Measurements from ENCODE around the gene SERINC2. TPM values are rescaled to one million over a fixed set of nuclear protein-coding genes. Genes with fewer than 3 reads are reported as not detected.

SERINC2 gene
- total RNA-seq, 2 experiments from 2014 or later: 0.13 TPM; not detected in 1

DNA sequence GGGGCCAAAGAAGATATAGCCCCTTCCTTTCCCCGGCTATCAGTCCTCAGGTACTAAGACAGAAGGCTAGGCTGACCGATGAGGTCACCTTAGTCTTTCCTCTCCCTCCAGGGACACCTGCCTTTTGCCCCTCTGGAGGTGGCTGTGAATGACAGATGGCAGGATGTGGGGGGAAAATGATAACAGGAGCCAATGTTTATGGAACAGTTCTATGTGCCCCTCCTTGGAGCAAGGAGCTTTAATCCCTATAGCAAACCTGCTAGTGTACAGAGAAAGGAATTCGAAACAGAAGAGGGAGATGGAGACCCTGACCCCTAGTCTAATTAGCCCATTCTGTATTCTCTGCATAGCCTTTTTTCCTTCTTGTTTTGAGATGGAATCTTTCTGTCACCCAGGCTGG is 28.1 kb downstream of the SERINC2 start:
- no peaks in the 10 kb centered on the region for H3K36me3 Mint-ChIP-seq (ENCODE audit: low read depth)
- H3K27ac Mint-ChIP-seq: no peak overlapping the region
- CTCF ChIA-PET: no interaction called here
- H3K4me1 Mint-ChIP-seq (ENCODE audit: low read depth): no peaks in the 10 kb centered on the region
- POLR2A ChIA-PET: no interaction called here
- no peaks in the 10 kb centered on the region for H3K9me3 Mint-ChIP-seq (ENCODE audit: insufficient read depth)
- no peak for DNase-seq
- no peak overlapping the region for H3K4me3 Mint-ChIP-seq
- ATAC-seq: no peak
- no peaks in the 10 kb centered on the region for H3K27me3 Mint-ChIP-seq (ENCODE audit: low read depth)

- CTCF ChIA-PET: no interaction called here
- H3K27me3 Mint-ChIP-seq (ENCODE audit: low read depth): no peaks in the 10 kb centered on the region
- no peak for ATAC-seq
Observed at GRCh38 chr1:31441558-31441957, 28.5 kb downstream of the SERINC2 start.

GRCh38 chr1:31441970-31442647 is 29.1 kb downstream of the SERINC2 start:
- no peaks in the 10 kb centered on the region for H3K9me3 Mint-ChIP-seq (ENCODE audit: insufficient read depth)
- H3K4me3 Mint-ChIP-seq: no peak overlapping the region
- H3K4me1 Mint-ChIP-seq (ENCODE audit: low read depth): no peaks in the 10 kb centered on the region
- ATAC-seq (no peak), DNase-seq (no peak)
- CTCF ChIA-PET: no interaction called here
- no peak overlapping the region for H3K27ac Mint-ChIP-seq
- no peaks in the 10 kb centered on the region for H3K36me3 Mint-ChIP-seq (ENCODE audit: low read depth)
- POLR2A ChIA-PET: no interaction called here
- no peaks in the 10 kb centered on the region for H3K27me3 Mint-ChIP-seq (ENCODE audit: low read depth)

More at GRCh38 chr1:31441558-31441957, 28.5 kb downstream of the SERINC2 start:
- H3K4me3 Mint-ChIP-seq: no peak overlapping the region
- H3K36me3 Mint-ChIP-seq (ENCODE audit: low read depth): no peaks in the 10 kb centered on the region
- POLR2A ChIA-PET: no interaction called here
- H3K9me3 Mint-ChIP-seq (ENCODE audit: insufficient read depth): no peaks in the 10 kb centered on the region
- no peak for DNase-seq
- H3K4me1 Mint-ChIP-seq (ENCODE audit: low read depth): no peaks in the 10 kb centered on the region
- no peak overlapping the region for H3K27ac Mint-ChIP-seq

GRCh38 chr1:31442648-31442994 is 29.6 kb downstream of the SERINC2 start:
- Mint-ChIP-seq H3K4me3 (no peak overlapping the region), H3K27ac (no peak overlapping the region), H3K36me3 (ENCODE audit: low read depth) (no peaks in the 10 kb centered on the region), H3K27me3 (ENCODE audit: low read depth) (no peaks in the 10 kb centered on the region), H3K9me3 (ENCODE audit: insufficient read depth) (no peaks in the 10 kb centered on the region), H3K4me1 (ENCODE audit: low read depth) (no peaks in the 10 kb centered on the region)
- CTCF ChIA-PET: no interaction called here
- no peak for DNase-seq
- no peak for ATAC-seq
- POLR2A ChIA-PET: no interaction called here

DNA sequence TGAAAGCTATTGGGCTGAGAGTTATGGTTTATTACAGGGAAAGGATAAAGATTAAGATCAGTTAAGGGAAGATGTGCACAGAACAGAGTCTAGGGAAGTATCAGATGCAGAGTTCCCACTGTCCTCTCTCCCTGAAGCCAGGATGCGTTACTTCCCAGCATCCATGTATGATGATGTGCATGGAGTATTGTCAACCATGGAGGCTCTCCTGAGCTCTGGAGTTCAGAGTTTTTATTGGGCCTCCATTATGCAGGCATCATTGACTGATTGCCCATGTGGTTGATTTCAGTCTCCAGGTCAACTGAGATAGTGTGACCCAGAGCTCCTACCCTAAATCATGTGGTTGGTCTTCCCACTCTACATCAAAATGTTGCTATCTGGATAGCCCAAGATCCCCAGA is 30.7 kb downstream of the SERINC2 start:
- DNase-seq: no peak
- ChIA-PET CTCF (interaction anchor here (1.1 kb wide), 1 partner anchor 105 kb away, joined by 3 read pairs; no protein-coding TSS in a partner anchor), POLR2A (no interaction called here)
- H3K4me3 Mint-ChIP-seq: no peak overlapping the region
- no peak for ATAC-seq
- H3K27ac Mint-ChIP-seq: no peak overlapping the region
- peaks cover 4% of the 10 kb centered on the region for H3K27me3 Mint-ChIP-seq (ENCODE audit: low read depth)
- no peaks in the 10 kb centered on the region for H3K4me1 Mint-ChIP-seq (ENCODE audit: low read depth)
- H3K36me3 Mint-ChIP-seq (ENCODE audit: low read depth): no peaks in the 10 kb centered on the region
- H3K9me3 Mint-ChIP-seq (ENCODE audit: insufficient read depth): no peaks in the 10 kb centered on the region

- no peak for ATAC-seq
- Mint-ChIP-seq H3K27ac (no peak overlapping the region), H3K4me3 (no peak overlapping the region), H3K4me1 (ENCODE audit: low read depth) (no peaks in the 10 kb centered on the region), H3K36me3 (ENCODE audit: low read depth) (no peaks in the 10 kb centered on the region), H3K9me3 (ENCODE audit: insufficient read depth) (no peaks in the 10 kb centered on the region), H3K27me3 (ENCODE audit: low read depth) (peaks cover 4% of the 10 kb centered on the region)
- CTCF ChIA-PET: no interaction called here
- POLR2A ChIA-PET: no interaction called here
- DNase-seq: no peak
Observed at GRCh38 chr1:31444725-31445448, 31.9 kb downstream of the SERINC2 start.

DNA sequence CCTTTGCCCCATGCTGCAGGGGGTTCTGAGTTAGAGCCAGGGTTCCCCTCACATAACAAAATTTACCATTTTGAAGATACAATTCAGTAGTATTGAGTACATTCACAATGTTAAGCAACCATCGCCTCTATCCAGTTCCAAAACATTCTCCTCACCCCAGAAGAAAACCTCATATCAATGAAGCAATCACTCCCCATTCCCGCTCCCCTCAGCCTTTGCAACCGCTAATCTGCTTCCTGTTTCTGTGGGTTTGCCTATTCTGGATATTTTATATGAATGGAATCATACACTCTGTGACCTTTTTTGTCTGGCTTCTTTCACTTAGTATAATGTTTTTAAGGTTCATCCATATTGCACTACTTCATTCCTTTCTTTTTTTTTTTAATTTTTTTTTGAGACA is 32.9 kb downstream of the SERINC2 start:
- ATAC-seq (no peak), DNase-seq (no peak)
- Mint-ChIP-seq H3K27me3 (ENCODE audit: low read depth) (peaks cover 7% of the 10 kb centered on the region), H3K36me3 (ENCODE audit: low read depth) (no peaks in the 10 kb centered on the region), H3K4me1 (ENCODE audit: low read depth) (no peaks in the 10 kb centered on the region), H3K9me3 (ENCODE audit: insufficient read depth) (no peaks in the 10 kb centered on the region), H3K27ac (no peak overlapping the region), H3K4me3 (no peak overlapping the region)
- POLR2A ChIA-PET: no interaction called here
- CTCF ChIA-PET: no interaction called here

GRCh38 chr1:31447210-31447609 is 34.2 kb downstream of the SERINC2 start:
- no peak overlapping the region for H3K27ac Mint-ChIP-seq
- H3K27me3 Mint-ChIP-seq (ENCODE audit: low read depth): peaks cover 7% of the 10 kb centered on the region
- ATAC-seq (no peak), DNase-seq (no peak)
- no peaks in the 10 kb centered on the region for H3K4me1 Mint-ChIP-seq (ENCODE audit: low read depth)
- POLR2A ChIA-PET: no interaction called here
- no peak overlapping the region for H3K4me3 Mint-ChIP-seq
- CTCF ChIA-PET: no interaction called here
- H3K9me3 Mint-ChIP-seq (ENCODE audit: insufficient read depth): no peaks in the 10 kb centered on the region
- H3K36me3 Mint-ChIP-seq (ENCODE audit: low read depth): no peaks in the 10 kb centered on the region

DNA sequence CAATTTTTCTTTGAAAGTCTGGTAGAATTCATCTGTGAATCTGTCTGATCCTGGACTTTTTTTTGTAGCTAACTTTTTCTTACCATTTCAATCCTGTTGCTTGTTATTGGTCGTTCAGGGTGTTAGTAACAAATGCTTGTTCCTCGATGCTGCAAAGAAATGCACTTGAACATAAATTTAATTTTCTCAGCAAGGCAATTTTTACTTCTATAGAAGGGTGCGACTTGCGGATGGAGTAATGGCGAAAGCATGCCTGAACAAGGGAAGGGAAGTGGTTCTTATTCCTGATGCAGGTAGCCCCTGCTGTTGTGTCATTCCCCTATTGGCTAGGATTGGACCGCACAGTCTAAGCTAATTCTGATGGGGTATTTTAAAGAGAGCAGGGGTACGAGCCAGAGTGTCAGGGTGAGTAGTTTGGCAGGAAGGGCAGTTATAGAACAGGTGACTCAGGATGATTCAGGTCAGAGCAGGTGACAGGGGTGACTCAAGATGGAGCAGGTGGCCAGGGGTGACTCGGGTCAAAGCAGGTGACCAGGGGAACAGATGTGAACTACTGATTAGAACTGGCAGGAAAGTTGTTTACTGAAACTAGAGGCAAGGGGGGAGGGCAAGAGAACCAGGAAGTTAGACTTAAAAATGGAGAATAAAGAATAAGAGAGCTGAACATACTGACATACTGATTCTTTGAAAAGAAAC is 40.5 kb downstream of the SERINC2 start:
- no peak overlapping the region for H3K27ac Mint-ChIP-seq
- peaks cover 10% of the 10 kb centered on the region for H3K27me3 Mint-ChIP-seq (ENCODE audit: low read depth)
- H3K9me3 Mint-ChIP-seq (ENCODE audit: insufficient read depth): peaks cover 10% of the 10 kb centered on the region
- DNase-seq: no peak
- H3K4me3 Mint-ChIP-seq: no peak overlapping the region
- H3K36me3 Mint-ChIP-seq (ENCODE audit: low read depth): no peaks in the 10 kb centered on the region
- POLR2A ChIA-PET: no interaction called here
- CTCF ChIA-PET: no interaction called here
- no peaks in the 10 kb centered on the region for H3K4me1 Mint-ChIP-seq (ENCODE audit: low read depth)
- no peak for ATAC-seq

DNA sequence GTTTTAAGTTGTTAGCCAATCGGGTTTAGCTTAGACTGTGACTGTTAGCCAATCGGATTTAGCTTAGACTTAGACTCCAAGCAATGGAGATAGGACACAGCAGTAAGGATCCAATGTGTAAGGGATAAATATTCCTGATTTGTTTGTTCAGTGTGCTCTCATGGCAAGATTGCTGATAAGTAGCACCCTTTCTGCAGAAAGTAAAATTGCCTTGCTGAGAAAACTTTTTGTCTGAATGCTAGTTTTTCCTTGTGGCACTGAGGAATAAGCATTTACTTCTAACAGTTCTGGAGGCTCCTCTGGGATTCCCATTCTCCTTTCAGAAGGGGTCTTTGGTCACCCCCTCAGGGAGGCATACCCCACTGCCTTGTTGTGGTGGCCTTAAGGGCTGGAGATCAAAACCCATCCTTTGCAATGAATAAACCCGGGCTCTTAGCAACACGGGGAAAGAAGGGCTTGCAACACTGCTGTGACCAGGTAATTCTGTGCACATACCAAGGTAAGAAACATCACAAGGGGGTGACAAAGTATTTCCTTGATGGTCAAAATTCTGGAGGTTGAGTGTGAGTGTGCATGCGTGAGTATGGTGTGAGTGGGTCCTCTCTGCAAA is 45.4 kb downstream of the SERINC2 start:
- Mint-ChIP-seq H3K27ac (no peak overlapping the region), H3K9me3 (ENCODE audit: insufficient read depth) (peaks cover 20% of the 10 kb centered on the region), H3K4me3 (no peak overlapping the region), H3K4me1 (ENCODE audit: low read depth) (no peaks in the 10 kb centered on the region), H3K27me3 (ENCODE audit: low read depth) (peaks cover 10% of the 10 kb centered on the region), H3K36me3 (ENCODE audit: low read depth) (no peaks in the 10 kb centered on the region)
- DNase-seq (peak; percentile 12), ATAC-seq (no peak)
- ChIA-PET CTCF (no interaction called here), POLR2A (no interaction called here)

- H3K9me3 Mint-ChIP-seq (ENCODE audit: insufficient read depth): peaks cover 20% of the 10 kb centered on the region
- H3K27me3 Mint-ChIP-seq (ENCODE audit: low read depth): peaks cover 10% of the 10 kb centered on the region
- no peak overlapping the region for H3K27ac Mint-ChIP-seq
- DNase-seq (no peak), ATAC-seq (no peak)
- ChIA-PET POLR2A (no interaction called here), CTCF (interaction anchor here (1.8 kb wide), 1 partner anchor 89 kb away, joined by 6 read pairs; no protein-coding TSS in a partner anchor)
- H3K4me1 Mint-ChIP-seq (ENCODE audit: low read depth): no peaks in the 10 kb centered on the region
- H3K4me3 Mint-ChIP-seq: no peak overlapping the region
- no peaks in the 10 kb centered on the region for H3K36me3 Mint-ChIP-seq (ENCODE audit: low read depth)
Observed at GRCh38 chr1:31460027-31460426, 47.0 kb downstream of the SERINC2 start.

DNA sequence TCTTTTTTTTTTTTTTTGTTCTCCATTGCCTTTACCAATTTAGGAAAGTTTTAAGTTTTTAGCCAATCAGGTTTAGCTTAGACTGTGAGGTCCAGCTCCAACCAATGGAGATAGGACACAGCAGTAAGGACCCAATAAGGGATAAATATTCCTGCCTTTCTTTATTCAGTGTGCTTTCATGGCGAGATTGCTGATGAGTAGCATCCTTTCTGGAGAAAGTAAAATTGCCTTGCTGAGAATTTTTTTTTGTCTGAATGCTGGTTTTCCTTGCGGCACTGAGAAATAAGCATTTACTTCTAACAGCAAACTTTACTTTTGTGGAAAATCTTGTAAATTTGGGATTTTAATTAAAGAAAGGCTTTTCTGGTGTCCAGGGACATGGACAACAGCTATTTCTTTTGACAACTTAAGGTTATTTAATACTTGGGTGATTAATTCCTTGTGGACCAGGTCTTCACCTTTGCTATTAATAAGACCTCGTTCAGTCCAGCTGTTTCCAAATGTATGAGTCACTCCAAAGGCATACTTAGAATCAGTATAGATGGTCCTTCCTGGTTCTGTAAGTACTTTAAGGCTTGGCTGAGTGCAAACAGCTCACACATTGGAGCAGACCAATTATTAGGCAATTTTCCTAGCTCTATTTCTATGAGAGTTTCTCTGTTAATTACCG is 54.1 kb downstream of the SERINC2 start:
- no peaks in the 10 kb centered on the region for H3K36me3 Mint-ChIP-seq (ENCODE audit: low read depth)
- no peaks in the 10 kb centered on the region for H3K4me1 Mint-ChIP-seq (ENCODE audit: low read depth)
- POLR2A ChIA-PET: no interaction called here
- H3K9me3 Mint-ChIP-seq (ENCODE audit: insufficient read depth): no peaks in the 10 kb centered on the region
- no peak overlapping the region for H3K27ac Mint-ChIP-seq
- ATAC-seq (no peak), DNase-seq (no peak)
- CTCF ChIA-PET: no interaction called here
- no peak overlapping the region for H3K4me3 Mint-ChIP-seq
- peaks cover 5% of the 10 kb centered on the region for H3K27me3 Mint-ChIP-seq (ENCODE audit: low read depth)
